GM23338 (cell line): ENCODE data around the gene ZNF593OS. TPM values are rescaled to one million over a fixed set of nuclear protein-coding genes. Genes with fewer than 3 reads are reported as not detected.

ENCODE experiments used
- ATAC-seq: fragments of 200-7000 bp; cut with Tn5 transposase; 3 replicates; pipeline ENCODE4 v1.9.1; 2020
- DNase-seq: peaks from one replicate; pipeline ENCODE4 v3.0.0-alpha.2; 2015; ENCODE audit warnings: low spot score
- H2AFZ ChIP-seq: fragments of 200-600 bp; sonication (generic); 2 replicates; pipeline ENCODE4 v1.8.0; 2016; ENCODE audit warnings: antibody characterized with exemption, mild to moderate bottlenecking, moderate library complexity
- H3F3A ChIP-seq: fragments of 200-600 bp; sonication (generic); replicated peaks from 2 replicates; pipeline ENCODE4 v1.8.0; 2017; ENCODE audit warnings: antibody characterized with exemption, mixed run types, low read depth
- H3K27ac ChIP-seq: fragments of 200-600 bp; sonication (generic); 2 replicates; pipeline ENCODE4 v1.6.1; 2016; ENCODE audit warnings: low read depth
- H3K27me3 ChIP-seq: fragments of 200-600 bp; sonication (generic); 2 replicates; pipeline ENCODE4 v1.8.0; 2016; ENCODE audit warnings: mild to moderate bottlenecking, mixed run types, moderate library complexity; ENCODE audit not compliant: insufficient read depth
- H3K36me3 ChIP-seq: fragments of 200-600 bp; sonication (generic); 2 replicates; pipeline ENCODE4 v1.8.0; 2016; ENCODE audit warnings: mild to moderate bottlenecking; ENCODE audit not compliant: insufficient read depth
- H3K4me1 ChIP-seq: fragments of 200-600 bp; sonication (generic); 2 replicates; pipeline ENCODE4 v1.8.0; 2016; ENCODE audit warnings: mild to moderate bottlenecking, moderate library complexity; ENCODE audit not compliant: insufficient read depth
- H3K4me2 ChIP-seq: fragments of 200-600 bp; sonication (generic); 2 replicates; pipeline ENCODE4 v1.7.1; 2017; ENCODE audit warnings: mixed run types
- H3K4me3 ChIP-seq: fragments of 200-600 bp; sonication (generic); 2 replicates; pipeline ENCODE4 v1.6.1; 2016; ENCODE audit warnings: mixed run types
- H3K79me2 ChIP-seq: fragments of 200-600 bp; sonication (generic); replicated peaks from 2 replicates; pipeline ENCODE4 v1.8.0; 2017; ENCODE audit warnings: mild to moderate bottlenecking; ENCODE audit not compliant: insufficient read depth
- H3K9me2 ChIP-seq: fragments of 200-600 bp; sonication (generic); 2 replicates; pipeline ENCODE4 v1.8.0; 2017; ENCODE audit not compliant: insufficient read depth
- H4K20me1 ChIP-seq: fragments of 200-600 bp; sonication (generic); replicated peaks from 2 replicates; pipeline ENCODE4 v1.8.0; 2017; ENCODE audit warnings: mild to moderate bottlenecking; ENCODE audit not compliant: insufficient read depth
- H3K27ac Mint-ChIP-seq: 2 replicates; pipeline ENCODE4 v1.8.0; 2020; ENCODE audit warnings: inconsistent platforms, mild to moderate bottlenecking, moderate library complexity, mixed read lengths
- H3K27me3 Mint-ChIP-seq: 3 replicates; pipeline ENCODE4 v1.8.0; 2022; ENCODE audit warnings: low read depth, mild to moderate bottlenecking, moderate library complexity, mixed read lengths, inconsistent platforms; ENCODE audit not compliant: insufficient read depth, poor library complexity
- H3K36me3 Mint-ChIP-seq: 3 replicates; pipeline ENCODE4 v1.8.0; 2021; ENCODE audit warnings: low read depth, mild to moderate bottlenecking, inconsistent platforms, moderate library complexity, mixed read lengths
- H3K4me1 Mint-ChIP-seq: 3 replicates; pipeline ENCODE4 v1.8.0; 2020; ENCODE audit warnings: mild to moderate bottlenecking, inconsistent platforms, mixed read lengths
- H3K4me3 Mint-ChIP-seq: 3 replicates; pipeline ENCODE4 v1.8.0; 2021; ENCODE audit warnings: moderate library complexity, mild to moderate bottlenecking, inconsistent platforms, mixed read lengths
- H3K9me3 Mint-ChIP-seq: 3 replicates; pipeline ENCODE4 v1.8.0; 2020; ENCODE audit warnings: moderate library complexity, mild to moderate bottlenecking, inconsistent platforms, mixed read lengths
- CREB1 ChIP-seq: fragments of 250-450 bp; sonication (Bioruptor Pico); IDR thresholded peaks from 2 replicates; pipeline ENCODE4 v1.5.0; 2020; ENCODE audit warnings: low read depth, mild to moderate bottlenecking, moderate library complexity
- CTCF ChIP-seq, 2 experiments: fragments of 200-600 bp in 1 of 2; sonication (generic) in 1 of 2; conservative IDR thresholded peaks; 2 replicates each; pipeline versions ENCODE4 v1.5.1 to v1.6.1; 2016 to 2017; ENCODE audit warnings: antibody characterized with exemption in 2 of 2, low read depth in 2 of 2, mild to moderate bottlenecking in 2 of 2, moderate library complexity in 1 of 2
- ETS1 ChIP-seq: IDR thresholded peaks from 2 replicates; pipeline ENCODE4 v1.6.1; 2016; ENCODE audit warnings: antibody characterized with exemption
- EZH2 ChIP-seq: fragments of 200-600 bp; sonication (generic); IDR thresholded peaks from one replicate; pipeline ENCODE4 v1.8.0; 2017; ENCODE audit warnings: antibody characterized with exemption, mild to moderate bottlenecking, low read depth; ENCODE audit not compliant: unreplicated experiment
- EZH2phosphoT487 ChIP-seq: fragments of 200-600 bp; sonication (generic); IDR thresholded peaks from one replicate; pipeline ENCODE4 v1.8.1; 2018; ENCODE audit warnings: antibody characterized with exemption; ENCODE audit not compliant: unreplicated experiment
- JUNB ChIP-seq: IDR thresholded peaks from one replicate; pipeline ENCODE4 v1.6.1; 2016; ENCODE audit warnings: antibody characterized with exemption; ENCODE audit not compliant: unreplicated experiment
- POLR2AphosphoS5 ChIP-seq: IDR thresholded peaks from 2 replicates; pipeline ENCODE4 v1.6.1; 2016; ENCODE audit warnings: antibody characterized with exemption, low read depth
- REST ChIP-seq: IDR thresholded peaks from one replicate; pipeline ENCODE4 v1.6.1; 2018; ENCODE audit warnings: antibody characterized with exemption; ENCODE audit not compliant: unreplicated experiment
- STAT1 ChIP-seq: IDR thresholded peaks from one replicate; pipeline ENCODE4 v1.6.1; 2016; ENCODE audit warnings: antibody characterized with exemption; ENCODE audit not compliant: unreplicated experiment
- ZNF114 ChIP-seq: fragments of 250-450 bp; sonication (Bioruptor Pico); IDR thresholded peaks from 2 replicates; pipeline ENCODE4 v1.5.0; 2020; ENCODE audit warnings: mild to moderate bottlenecking, moderate library complexity
- ZNF331 ChIP-seq: fragments of 250-450 bp; sonication (Bioruptor Pico); IDR thresholded peaks from 2 replicates; pipeline ENCODE4 v1.5.0; 2020; ENCODE audit warnings: low read depth, mild to moderate bottlenecking, moderate library complexity
- ZNF462 ChIP-seq: fragments of 250-450 bp; sonication (Bioruptor Pico); IDR thresholded peaks from 2 replicates; pipeline ENCODE4 v1.5.0; 2020; ENCODE audit warnings: mild to moderate bottlenecking, moderate library complexity
- polyA plus RNA-seq: library from polyadenylated mRNA; unstranded; fragments of >200 nt; fragmentation: Nextera tagmentation; extraction: Ambion mirVana; gene quantifications from 2 replicates; pipeline ENCODE4 v1.2.1, GENCODE V29; 2016
- total RNA-seq: library from RNA; depleted of rRNA; stranded (reverse); fragments of >200 nt; shearing (Covaris generic); gene quantifications from 2 replicates; pipeline ENCODE4 v1.2.3, GENCODE V29; 2014

The ZNF593OS gene
- total and polyA plus RNA-seq, 2 experiments from 2014 or later, result 1.1 TPM; not detected in 1

GRCh38 chr1:26153966-26154532, 17.6 kb downstream of the ZNF593OS start:
- Histone ChIP-seq H3K79me2 (no peaks in the 10 kb centered on the region), H3K9me2 (no peaks in the 10 kb centered on the region), H3K27me3 (peaks cover 94% of the 10 kb centered on the region), H3K27ac (no peak overlapping the region), H3K4me1 (peaks cover 34% of the 10 kb centered on the region), H3F3A (peaks cover 7% of the 10 kb centered on the region; the same call in 1 of the 2 replicates), H3K4me2 (peak overlapping the region; percentile 89), H2AFZ (no peak overlapping the region), H3K4me3 (no peak overlapping the region), H4K20me1 (peaks cover 5% of the 10 kb centered on the region; the same call in 1 of the 2 replicates), H3K36me3 (no peaks in the 10 kb centered on the region)
- H3K27ac Mint-ChIP-seq, result no peak overlapping the region
- H3K4me3 Mint-ChIP-seq, result peak overlapping the region; percentile 15; the same call in 1 of the 3 replicates
- H3K4me1 Mint-ChIP-seq, result peaks cover 51% of the 10 kb centered on the region
- ATAC-seq, result peak; percentile 12
- TF ChIP-seq ZNF462 (no peak), EZH2 (no peak), ZNF331 (CRISPR knock-in tag) (no peak), REST (no peak), CTCF (conservative IDR thresholded peaks at IDR 0.05; ENCODE audit: low read depth in 2 of 2) (no peak), CREB1 (CRISPR knock-in tag) (no peak), JUNB (no peak), ETS1 (no peak), STAT1 (no peak), POLR2AphosphoS5 (no peak), EZH2phosphoT487 (no peak), ZNF114 (CRISPR knock-in tag) (no peak)
- H3K9me3 Mint-ChIP-seq, result no peaks in the 10 kb centered on the region
- H3K27me3 Mint-ChIP-seq, result peaks cover 63% of the 10 kb centered on the region
- H3K36me3 Mint-ChIP-seq, result no peaks in the 10 kb centered on the region
- DNase-seq, result no peak
